IPS DF 6.9 (cell line): ENCODE measurements around the gene SLC39A8.

ENCODE experiments used
- DNase-seq: peaks from one replicate; pipeline ENCODE4 v3.0.0-alpha.2; 2013; ENCODE audit warnings: low read depth, low spot score
- H3K27ac ChIP-seq: one replicate; pipeline ENCODE4 v1.5.1; 2013; ENCODE audit warnings: low read length, control low read depth
- H3K27me3 ChIP-seq: 2 replicates; pipeline ENCODE4 v1.6.1; 2013; ENCODE audit warnings: mild to moderate bottlenecking, low read length; ENCODE audit not compliant: control insufficient read depth, insufficient read depth
- H3K36me3 ChIP-seq: 2 replicates; pipeline ENCODE4 v1.6.1; 2013; ENCODE audit warnings: low read length; ENCODE audit not compliant: control insufficient read depth, insufficient read depth
- H3K4me1 ChIP-seq: 2 replicates; pipeline ENCODE4 v1.6.1; 2013; ENCODE audit warnings: low read length; ENCODE audit not compliant: control insufficient read depth, insufficient read depth
- H3K4me3 ChIP-seq: 2 replicates; pipeline ENCODE4 v1.5.1; 2013; ENCODE audit warnings: mild to moderate bottlenecking, low read length
- H3K9me3 ChIP-seq: 2 replicates; pipeline ENCODE4 v1.6.1; 2013; ENCODE audit warnings: low read length, inconsistent platforms; ENCODE audit not compliant: control insufficient read depth, insufficient read depth

Gene SLC39A8

DNA sequence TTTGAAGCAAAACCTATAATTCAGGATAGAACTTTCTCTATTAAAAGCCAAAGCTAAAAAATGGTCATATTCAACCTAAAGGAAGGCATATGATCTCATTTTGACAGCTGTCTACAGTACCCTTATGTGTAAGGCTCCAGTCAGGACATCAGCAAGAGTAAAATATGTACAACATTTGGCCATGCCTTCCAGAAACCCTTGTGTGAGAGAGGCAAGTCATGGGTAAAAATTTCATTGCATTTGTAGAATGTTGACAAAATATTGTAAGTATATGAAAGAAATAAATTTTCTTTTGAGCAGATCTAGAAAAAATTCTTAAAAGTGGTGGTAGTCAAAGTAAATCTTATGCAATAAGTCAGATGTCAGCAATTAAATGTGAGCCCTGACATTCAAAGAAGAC, 132.3 kb downstream of the SLC39A8 start:
- no peak overlapping the region for H3K27ac ChIP-seq

More for the DNA sequence above, 132.3 kb downstream of the SLC39A8 start:
- no peak overlapping the region for H3K4me3 ChIP-seq
- DNase-seq = no peak
- no peaks in the 10 kb centered on the region for H3K27me3 ChIP-seq
- H3K9me3 ChIP-seq = no peaks in the 10 kb centered on the region
- no peaks in the 10 kb centered on the region for H3K4me1 ChIP-seq
- H3K36me3 ChIP-seq = peaks cover 2% of the 10 kb centered on the region; the same call in 1 of the 2 replicates
